ENCODE measurements around the gene PITRM1.

DNA sequence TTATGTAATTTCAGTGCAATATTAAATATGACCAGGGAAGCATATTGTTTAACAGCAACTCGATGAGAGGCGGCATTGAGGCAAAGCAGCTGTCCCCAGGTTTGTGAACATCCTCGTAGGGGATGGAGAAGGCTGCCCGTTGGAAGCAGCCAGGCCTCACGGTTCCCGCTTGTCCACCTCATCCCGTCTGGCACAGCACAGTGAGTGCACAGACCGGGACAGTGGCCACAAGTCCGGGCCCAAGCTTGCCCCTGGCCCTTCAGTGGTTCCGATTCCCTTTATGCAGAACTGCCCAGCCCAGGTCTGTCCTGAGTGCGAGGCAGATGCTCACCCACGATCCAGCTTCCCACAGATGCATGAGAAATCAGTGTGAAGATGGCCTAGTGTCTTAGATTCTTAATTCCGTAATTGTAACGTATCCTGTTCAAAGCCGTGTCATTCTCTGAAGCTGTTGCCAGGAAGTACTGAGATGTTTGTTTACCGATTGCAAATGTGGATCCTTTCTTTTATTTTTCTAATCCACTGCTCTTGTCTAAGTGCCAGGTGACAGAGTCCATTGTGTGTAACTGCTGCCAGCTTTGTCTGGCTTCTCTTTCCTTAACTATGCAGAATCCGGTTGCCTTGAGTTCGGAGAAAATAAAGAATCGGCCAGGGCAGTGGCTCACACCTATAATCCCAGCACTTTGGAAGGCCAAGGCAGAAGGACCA lies 69.7 kb downstream of the PITRM1 start:
- TF ChIP-seq, protein P1, sequence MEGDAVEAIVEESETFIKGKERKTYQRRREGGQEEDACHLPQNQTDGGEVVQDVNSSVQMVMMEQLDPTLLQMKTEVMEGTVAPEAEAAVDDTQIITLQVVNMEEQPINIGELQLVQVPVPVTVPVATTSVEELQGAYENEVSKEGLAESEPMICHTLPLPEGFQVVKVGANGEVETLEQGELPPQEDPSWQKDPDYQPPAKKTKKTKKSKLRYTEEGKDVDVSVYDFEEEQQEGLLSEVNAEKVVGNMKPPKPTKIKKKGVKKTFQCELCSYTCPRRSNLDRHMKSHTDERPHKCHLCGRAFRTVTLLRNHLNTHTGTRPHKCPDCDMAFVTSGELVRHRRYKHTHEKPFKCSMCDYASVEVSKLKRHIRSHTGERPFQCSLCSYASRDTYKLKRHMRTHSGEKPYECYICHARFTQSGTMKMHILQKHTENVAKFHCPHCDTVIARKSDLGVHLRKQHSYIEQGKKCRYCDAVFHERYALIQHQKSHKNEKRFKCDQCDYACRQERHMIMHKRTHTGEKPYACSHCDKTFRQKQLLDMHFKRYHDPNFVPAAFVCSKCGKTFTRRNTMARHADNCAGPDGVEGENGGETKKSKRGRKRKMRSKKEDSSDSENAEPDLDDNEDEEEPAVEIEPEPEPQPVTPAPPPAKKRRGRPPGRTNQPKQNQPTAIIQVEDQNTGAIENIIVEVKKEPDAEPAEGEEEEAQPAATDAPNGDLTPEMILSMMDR (conservative IDR thresholded peaks at IDR 0.05; ENCODE audit: low read length) = no peak
- TF ChIP-seq EZH2phosphoT487 (IDR thresholded peaks at IDR 0.05; ENCODE audit: borderline replicate concordance, low read depth, low read length) = no peak
